GM12875 (cell line): Measurements from ENCODE around the gene ELK3.

ENCODE experiments used
- H3K4me3 ChIP-seq: one replicate; pipeline ENCODE4 v1.5.1; 2011; ENCODE audit warnings: low read depth, low read length, control low read depth
- TF ChIP-seq, protein P1 (sequence below): IDR thresholded peaks from 2 replicates; pipeline ENCODE4 v1.5.1; 2011; ENCODE audit warnings: low read depth, mild to moderate bottlenecking, control low read depth, inconsistent platforms, low read length, moderate library complexity, borderline replicate concordance; ENCODE audit not compliant: insufficient read depth

ELK3 gene

DNA sequence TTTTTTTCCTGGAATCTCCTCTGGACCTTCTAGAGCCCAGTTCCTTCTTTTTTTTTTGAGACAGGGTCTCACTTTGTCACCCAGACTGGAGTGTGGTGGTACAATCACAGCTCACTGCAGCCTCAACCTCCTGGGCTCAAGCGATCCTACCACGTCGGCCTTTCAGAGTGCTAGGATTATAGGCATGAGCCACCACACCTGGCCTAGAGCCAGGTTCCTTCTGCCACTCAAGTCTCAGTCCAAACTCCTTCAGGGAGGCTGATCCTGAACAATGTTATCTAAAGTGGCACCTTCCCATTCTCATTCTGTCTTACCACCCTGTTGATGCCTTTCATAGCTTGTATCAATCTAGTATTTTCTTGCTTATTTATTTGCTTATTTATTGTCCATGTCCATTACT, 22.3 kb upstream of the ELK3 start:
- H3K4me3 ChIP-seq: no peak overlapping the region
- TF ChIP-seq, protein P1, sequence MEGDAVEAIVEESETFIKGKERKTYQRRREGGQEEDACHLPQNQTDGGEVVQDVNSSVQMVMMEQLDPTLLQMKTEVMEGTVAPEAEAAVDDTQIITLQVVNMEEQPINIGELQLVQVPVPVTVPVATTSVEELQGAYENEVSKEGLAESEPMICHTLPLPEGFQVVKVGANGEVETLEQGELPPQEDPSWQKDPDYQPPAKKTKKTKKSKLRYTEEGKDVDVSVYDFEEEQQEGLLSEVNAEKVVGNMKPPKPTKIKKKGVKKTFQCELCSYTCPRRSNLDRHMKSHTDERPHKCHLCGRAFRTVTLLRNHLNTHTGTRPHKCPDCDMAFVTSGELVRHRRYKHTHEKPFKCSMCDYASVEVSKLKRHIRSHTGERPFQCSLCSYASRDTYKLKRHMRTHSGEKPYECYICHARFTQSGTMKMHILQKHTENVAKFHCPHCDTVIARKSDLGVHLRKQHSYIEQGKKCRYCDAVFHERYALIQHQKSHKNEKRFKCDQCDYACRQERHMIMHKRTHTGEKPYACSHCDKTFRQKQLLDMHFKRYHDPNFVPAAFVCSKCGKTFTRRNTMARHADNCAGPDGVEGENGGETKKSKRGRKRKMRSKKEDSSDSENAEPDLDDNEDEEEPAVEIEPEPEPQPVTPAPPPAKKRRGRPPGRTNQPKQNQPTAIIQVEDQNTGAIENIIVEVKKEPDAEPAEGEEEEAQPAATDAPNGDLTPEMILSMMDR: no peak

DNA sequence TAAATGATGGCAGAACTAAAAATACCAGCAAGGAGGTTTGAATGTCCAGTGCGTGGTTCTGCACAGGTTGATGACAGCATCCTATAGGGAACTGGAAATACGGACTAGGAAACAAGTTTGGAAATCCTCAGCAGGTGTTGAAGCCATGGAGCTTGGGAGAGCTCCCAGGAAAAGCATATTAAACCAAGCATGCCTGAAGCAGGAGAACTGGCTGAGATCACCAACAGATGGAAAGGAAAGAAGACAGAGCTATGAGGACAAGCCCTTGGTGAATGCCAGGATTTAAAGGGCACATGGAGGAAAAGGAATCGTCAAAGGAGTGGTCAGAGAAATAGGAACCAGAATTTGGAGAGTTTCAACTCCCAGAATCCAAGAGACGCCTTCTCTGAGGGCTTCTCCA, 21.2 kb upstream of the ELK3 start:
- H3K4me3 ChIP-seq: no peak overlapping the region
- TF ChIP-seq, protein P1: no peak

DNA sequence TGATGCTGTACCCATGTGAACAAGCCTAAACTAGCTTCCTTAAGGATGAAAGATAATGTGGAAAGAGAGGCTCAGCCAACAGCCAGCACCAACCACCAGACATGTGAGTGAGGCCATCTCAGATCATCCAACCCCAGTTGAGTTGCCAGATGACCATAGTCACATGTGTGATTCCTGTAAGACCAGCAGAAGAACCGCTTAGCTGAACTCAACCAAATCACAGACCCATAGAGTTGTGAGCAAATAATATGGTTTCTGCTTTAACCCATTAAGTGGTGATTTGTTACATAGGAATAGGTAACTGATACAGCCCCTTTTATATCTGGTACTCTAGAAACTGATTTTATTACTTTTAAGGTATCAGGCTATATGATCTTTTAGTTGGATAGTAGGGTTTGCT, 17.6 kb upstream of the ELK3 start:
- H3K4me3 ChIP-seq: no peak overlapping the region
- TF ChIP-seq, protein P1: no peak

DNA sequence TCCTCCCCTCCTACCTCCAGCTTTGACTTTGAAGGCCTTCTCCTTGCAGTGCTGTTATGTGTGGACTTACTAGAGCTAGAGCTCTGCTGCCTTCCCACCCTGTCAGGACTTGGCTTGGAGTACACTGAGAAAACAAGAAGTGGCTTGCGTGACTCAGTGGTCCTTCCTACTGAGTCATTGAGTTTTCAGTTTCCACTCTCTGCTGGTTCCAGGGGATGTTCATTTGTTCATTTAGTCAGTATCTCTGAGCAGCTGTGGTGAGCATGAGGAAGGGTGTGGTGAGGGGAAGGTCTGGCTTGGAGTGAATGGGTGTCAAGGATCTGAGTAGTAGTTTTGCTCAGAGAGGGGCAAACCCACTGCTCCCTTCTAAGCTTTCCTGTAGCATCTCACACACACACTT, 17.2 kb upstream of the ELK3 start:
- no peak overlapping the region for H3K4me3 ChIP-seq
- TF ChIP-seq, protein P1: no peak

DNA sequence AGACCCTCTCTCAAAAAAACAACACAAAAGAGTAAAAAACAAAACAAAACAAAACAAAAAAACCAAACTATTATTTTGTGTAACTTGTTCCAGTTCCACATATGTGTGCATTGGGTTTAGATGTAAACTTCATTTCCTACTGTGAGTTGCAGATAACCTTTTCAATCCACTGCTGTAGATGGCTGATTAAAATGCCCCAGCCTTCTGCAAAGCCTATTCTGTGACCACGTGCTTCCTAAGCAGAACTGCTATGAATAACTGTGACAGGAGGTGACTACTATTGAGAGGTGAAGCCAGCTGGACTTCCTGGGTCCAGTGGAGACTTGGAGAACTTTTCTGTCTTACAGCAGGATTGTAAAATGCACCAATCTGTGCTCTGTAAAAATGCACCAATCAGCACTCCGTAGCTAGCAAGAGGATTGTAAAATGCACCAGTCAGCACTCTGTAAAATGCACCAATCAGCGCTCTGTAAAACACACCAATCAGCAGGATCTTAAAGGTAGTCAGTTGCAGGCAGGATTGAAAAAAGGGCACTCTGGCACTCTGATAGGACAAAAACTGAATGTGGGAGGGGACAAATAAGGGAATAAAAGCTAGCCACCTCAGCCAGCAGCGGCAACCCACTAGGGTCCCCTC, 10.3 kb upstream of the ELK3 start:
- TF ChIP-seq, protein P1: no peak
- no peak overlapping the region for H3K4me3 ChIP-seq

DNA sequence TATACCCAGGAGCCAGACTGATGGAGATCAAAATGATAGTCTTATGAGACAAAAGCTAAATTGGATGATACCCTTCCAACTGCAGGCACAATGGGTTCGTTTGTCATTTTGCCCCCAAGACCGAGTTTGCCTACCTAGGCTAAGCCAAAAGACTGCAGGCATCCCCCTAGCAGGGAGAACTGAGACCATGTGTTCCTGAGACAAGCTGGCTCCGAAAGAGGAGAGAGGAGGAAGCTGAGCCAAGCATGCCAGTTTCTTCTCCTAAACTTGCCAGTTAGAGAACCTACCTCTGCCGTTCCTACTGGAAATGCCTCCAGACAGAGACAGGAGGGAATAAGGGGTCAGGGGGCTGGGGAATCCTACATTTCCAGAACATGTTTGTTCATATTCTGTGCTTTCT, 8.3 kb upstream of the ELK3 start:
- no peak overlapping the region for H3K4me3 ChIP-seq
- TF ChIP-seq, protein P1: no peak

DNA sequence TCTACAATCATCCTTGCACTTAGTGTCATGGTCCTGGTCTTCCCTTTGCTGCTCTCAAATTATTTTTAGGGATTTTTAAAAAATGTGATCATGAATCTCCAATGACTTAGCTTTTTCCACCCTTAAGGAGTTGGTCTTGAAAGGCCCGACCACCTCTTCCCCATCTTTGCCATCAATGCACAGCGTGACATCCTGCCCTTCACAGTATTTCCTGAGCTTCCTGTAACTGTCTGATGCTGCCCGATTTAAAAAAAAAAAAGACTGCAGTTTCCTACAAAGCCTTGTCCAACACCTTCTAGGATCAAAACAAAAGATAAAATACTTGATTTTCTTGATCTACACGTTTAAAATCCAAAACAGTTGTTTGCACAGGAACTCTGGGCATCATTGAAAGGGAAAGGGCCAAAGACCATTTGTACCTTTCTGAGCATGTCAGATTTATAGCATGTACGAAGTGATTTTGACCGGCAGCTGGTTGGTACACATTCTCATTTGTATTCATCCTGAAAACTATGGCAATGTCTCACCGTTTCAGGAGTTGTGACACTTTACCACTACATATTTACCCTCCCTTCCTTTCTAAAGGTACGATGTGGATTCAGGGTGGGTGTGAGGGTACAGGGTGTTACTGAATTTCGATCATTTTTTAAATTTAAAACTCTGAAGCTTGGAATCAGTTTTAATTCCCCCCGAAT, 7.4 kb upstream of the ELK3 start:
- no peak overlapping the region for H3K4me3 ChIP-seq
- TF ChIP-seq, protein P1: no peak
